GM12878 (cell line): ENCODE data around the gene MMAA. TPM values are rescaled to one million over a fixed set of nuclear protein-coding genes. Genes with fewer than 3 reads are reported as not detected.
A peak's percentile ranks its signal among the peaks of the same experiment; 100 is the strongest.

ENCODE experiments used
- ATAC-seq: fragments of 200-7000 bp; cut with Tn5 transposase; 3 replicates; pipeline ENCODE4 v1.9.1; 2020; ENCODE audit warnings: mild to moderate bottlenecking, moderate library complexity
- BruUV-seq: library from RNA; stranded (reverse); fragments of 400-500 nt; replicated peaks from 2 replicates; lab custom pipeline; 2021; lab: Mats Ljungman, UMichigan
- CTCF ChIA-PET: fragments of 300-600 bp; sonication (Branson Sonifier 250); formaldehyde crosslinking; extraction: SDS; loops from one replicate; lab custom pipeline; 2021; ENCODE audit warnings: inconsistent platforms; lab: Yijun Ruan, JAX
- POLR2A ChIA-PET: fragments of 350-600 bp; formaldehyde crosslinking; extraction: SDS; loops from one replicate; lab custom pipeline; 2021; ENCODE audit warnings: inconsistent platforms; lab: Charles Lee
- RAD21 ChIA-PET: fragments of 300-600 bp; sonication (Branson Sonifier 250); formaldehyde crosslinking; loops from one replicate; lab custom pipeline; 2023; ENCODE audit warnings: antibody characterized with exemption; ENCODE audit not compliant: unreplicated experiment; lab: Charles Lee
- SMC1A ChIA-PET: fragments of 300-600 bp; sonication (Branson Sonifier 250); formaldehyde crosslinking; loops from one replicate; lab custom pipeline; 2023; ENCODE audit not compliant: unreplicated experiment, uncharacterized antibody; lab: Charles Lee
- DNase-seq: peaks from one replicate; pipeline ENCODE4 v3.0.0-alpha.2; 2011; ENCODE audit warnings: low read depth, low spot score
- FAIRE-seq: peaks from 3 replicates; lab custom pipeline; 2011; peaks lifted over from hg19 to GRCh38; lab: Jason Lieb, UNC
- H2AFZ ChIP-seq: 2 replicates; pipeline ENCODE4 v1.6.0; 2011; ENCODE audit warnings: low read depth, low read length, control low read depth; ENCODE audit not compliant: control insufficient read depth
- H3K27ac ChIP-seq: 2 replicates; pipeline ENCODE4 v1.5.1; 2011; ENCODE audit warnings: control low read depth; ENCODE audit not compliant: control insufficient read depth, insufficient read depth
- H3K27me3 ChIP-seq, 2 experiments: replicated peaks in 1 of 2; 2 replicates each; pipeline versions ENCODE4 v1.6.0 to v1.6.1; 2011; ENCODE audit warnings: low read length in 1 of 2; ENCODE audit not compliant: control insufficient read depth in 2 of 2, insufficient read depth in 2 of 2
- H3K36me3 ChIP-seq, 2 experiments: 2 replicates each; pipeline ENCODE4 v1.5.1; 2011; ENCODE audit warnings: low read length in 1 of 2; ENCODE audit not compliant: control insufficient read depth in 2 of 2, insufficient read depth in 2 of 2
- H3K4me1 ChIP-seq: 2 replicates; pipeline ENCODE4 v1.6.1; 2011; ENCODE audit warnings: mild to moderate bottlenecking, low read length, moderate library complexity, mixed read lengths; ENCODE audit not compliant: control insufficient read depth, insufficient read depth
- H3K4me2 ChIP-seq: 2 replicates; pipeline ENCODE4 v1.6.0; 2011; ENCODE audit warnings: control low read depth; ENCODE audit not compliant: control insufficient read depth, insufficient read depth
- H3K4me3 ChIP-seq: fragments of 200-600 bp; sonication (generic); 2 replicates; pipeline ENCODE4 v1.5.1; 2016
- H3K79me2 ChIP-seq: 2 replicates; pipeline ENCODE4 v1.6.0; 2011; ENCODE audit warnings: low read length; ENCODE audit not compliant: control insufficient read depth, insufficient read depth
- H3K9ac ChIP-seq: 2 replicates; pipeline ENCODE4 v1.8.0; 2011; ENCODE audit warnings: low read length, control low read depth, mixed read lengths; ENCODE audit not compliant: control insufficient read depth, insufficient read depth
- H3K9me3 ChIP-seq: replicated peaks from 3 replicates; pipeline ENCODE4 v1.5.1; 2011; ENCODE audit warnings: mild to moderate bottlenecking, low read length; ENCODE audit not compliant: control insufficient read depth, insufficient read depth
- H4K20me1 ChIP-seq: 2 replicates; pipeline ENCODE4 v1.6.0; 2011; ENCODE audit not compliant: control insufficient read depth, insufficient read depth
- SREBF1 ChIP-seq: IDR thresholded peaks from 2 replicates; pipeline ENCODE4 v1.6.1; 2012; ENCODE audit warnings: mild to moderate bottlenecking, low read length
- USF1 ChIP-seq: IDR thresholded peaks from 2 replicates; pipeline ENCODE4 v1.6.1; 2011; ENCODE audit warnings: borderline replicate concordance, low read depth, mild to moderate bottlenecking, moderate library complexity, mixed read lengths, low read length; ENCODE audit not compliant: insufficient read depth; ENCODE audit errors: extremely low read length
- WGBS: methylation state at CpG from one replicate; pipeline ENCODE4 v1.1.6; 2016; ENCODE audit warnings: low lambda C conversion rate; ENCODE audit not compliant: insufficient replicate concordance, insufficient coverage; ENCODE audit errors: missing lambda C conversion rate; 5-methylcytosine and 5-hydroxymethylcytosine counted together
- in situ Hi-C: fragments of 300-500 bp; cut with MboI; formaldehyde crosslinking; loops from 9 replicates; pipeline ENCODE4 v1.14.3; 2018; ENCODE audit warnings: mixed read lengths
- intact Hi-C: fragments of 100-400 bp; cut with micrococcal nuclease; formaldehyde crosslinking; loops from one replicate; pipeline ENCODE4 v1.14.2; 2022; ENCODE audit not compliant: unreplicated experiment
- polyA plus RNA-seq, 11 experiments: library from polyadenylated mRNA; depleted of rRNA in 4 of 11; unstranded in 6 of 11; stranded (reverse) in 5 of 11; fragments of >200 nt; fragmentation: Nextera tagmentation in 4 of 11; fragmentation: Illumina TruSeq in 1 of 11; extraction: Ambion mirVana in 4 of 11; extraction: Trizol in 1 of 11; gene quantifications; 1 replicate in 1 of 11; 2 replicates in 10 of 11; pipeline versions ENCODE4 v1.2.1 to v1.2.3, GENCODE V29; 2011 to 2016; ENCODE audit warnings: inconsistent platforms in 2 of 11, missing spikeins in 2 of 11, low read depth in 1 of 11
- total RNA-seq, 4 experiments: library from RNA; depleted of rRNA in 3 of 4; stranded (reverse); fragments of >200 nt in 3 of 4; fragmentation: Illumina TruSeq in 1 of 4; extraction: Trizol in 1 of 4; gene quantifications; 2 replicates each; pipeline versions ENCODE4 v1.2.1 to v1.2.3, GENCODE V29; 2013 to 2021

The MMAA gene
- total and polyA plus RNA-seq, 10 of the 15 experiments (the other 5 are each of a cell fraction or from before 2014, with no cell fraction given) = 4.5 to 22.6 (median 11.8) TPM

DNA sequence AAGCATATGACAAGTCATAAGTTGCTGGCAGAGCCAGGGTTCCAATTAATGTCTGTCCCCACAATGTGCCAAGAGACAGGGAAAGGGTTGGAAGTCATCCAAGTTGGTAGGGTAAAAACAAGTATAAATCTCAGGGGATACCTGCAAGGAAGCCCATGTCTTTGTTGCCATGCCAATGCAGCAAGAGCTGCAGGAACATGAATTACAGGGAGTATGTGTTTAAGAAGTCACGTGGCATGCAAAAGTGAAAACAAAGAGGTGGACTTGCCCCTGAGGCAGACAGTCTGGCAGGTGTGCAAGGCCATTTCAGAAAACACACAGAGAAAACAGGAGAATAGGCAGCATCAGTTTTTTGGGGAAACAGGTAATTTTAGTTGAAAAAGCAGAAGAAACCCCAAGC lies 90.2 kb downstream of the MMAA start:
- Histone ChIP-seq H2AFZ (peak overlapping the region; percentile 17; the same call in 1 of the 2 replicates), H3K27me3 (no peaks in the 10 kb centered on the region; a peak in 2 of 4 replicates), H3K9me3 (no peaks in the 10 kb centered on the region; the same call in 2 of the 3 replicates), H3K4me2 (no peak overlapping the region), H3K4me1 (no peaks in the 10 kb centered on the region), H3K36me3 (no peaks in the 10 kb centered on the region), H4K20me1 (no peaks in the 10 kb centered on the region), H3K79me2 (no peaks in the 10 kb centered on the region), H3K4me3 (no peak overlapping the region), H3K27ac (no peak overlapping the region), H3K9ac (no peak overlapping the region)
- no peak for FAIRE-seq
- ChIA-PET POLR2A (no interaction called here), SMC1A (interaction anchor here (1.5 kb wide), 1 partner anchor 19 kb away, joined by 3 read pairs; no protein-coding TSS in a partner anchor), RAD21 (interaction anchor here (1.5 kb wide), 1 partner anchor 11 kb away, joined by 3 read pairs; no protein-coding TSS in a partner anchor), CTCF (no interaction called here)
- DNase-seq = no peak
- no TSS peak for BruUV-seq
- WGBS = 91% methylated on average over 1 of the region's 1 CpG
- peak; percentile 14 for TF ChIP-seq USF1
- no peak for TF ChIP-seq SREBF1
- no peak for ATAC-seq
- in situ Hi-C loops (no loop called here), intact Hi-C loops (no loop called here)

Other genes with a start within 250 kb of the MMAA start
- 12.4 and 19.9 TPM in 2 replicates for gene SMAD1, start 137.5 kb upstream of the MMAA start, total RNA-seq (2014; rRNA removed)
- 14.5 and 16.5 TPM in 2 replicates for gene SMAD1, start 137.5 kb upstream of the MMAA start, total RNA-seq (2014; rRNA removed; fragmentation: Illumina TruSeq; extraction: Trizol)
- 13.5 and 13.8 TPM in 2 replicates for gene SMAD1, start 137.5 kb upstream of the MMAA start, total RNA-seq (2021)
- gene SMAD1, start 137.5 kb upstream of the MMAA start, polyA plus RNA-seq (2011; rRNA removed) = 0.23 and 0.29 TPM in 2 replicates
- 17.5 and 20.5 TPM in 2 replicates for gene SMAD1, start 137.5 kb upstream of the MMAA start, polyA plus RNA-seq (2014; fragmentation: Illumina TruSeq; extraction: Trizol)
- gene SMAD1, start 137.5 kb upstream of the MMAA start, polyA plus RNA-seq (2014; fragmentation: Nextera tagmentation; extraction: Ambion mirVana) = 10 to 100 TPM in 1 of 2 experiments, 1 to 10 TPM in 1; 7.8 to 11.6 TPM
- 10.6 and 13.4 TPM in 2 replicates for gene SMAD1, start 137.5 kb upstream of the MMAA start, polyA plus RNA-seq (2014; rRNA removed)
- gene SMAD1, start 137.5 kb upstream of the MMAA start, polyA plus RNA-seq (2016; fragmentation: Nextera tagmentation; extraction: Ambion mirVana) = 10 to 100 TPM; 16.1 to 17.0 TPM
- not detected in 2 replicates for gene C4orf51, start 60.8 kb downstream of the MMAA start, total RNA-seq (2014; rRNA removed)
- gene C4orf51, start 60.8 kb downstream of the MMAA start, total RNA-seq (2014; rRNA removed; fragmentation: Illumina TruSeq; extraction: Trizol) = not detected in 2 replicates
- not detected in 2 replicates for gene C4orf51, start 60.8 kb downstream of the MMAA start, total RNA-seq (2021)
- gene C4orf51, start 60.8 kb downstream of the MMAA start, polyA plus RNA-seq (2011; rRNA removed) = not detected in 2 replicates
- gene C4orf51, start 60.8 kb downstream of the MMAA start, polyA plus RNA-seq (2014; fragmentation: Illumina TruSeq; extraction: Trizol) = not detected in 2 replicates
- gene C4orf51, start 60.8 kb downstream of the MMAA start, polyA plus RNA-seq (2014; fragmentation: Nextera tagmentation; extraction: Ambion mirVana) = not detected
- gene C4orf51, start 60.8 kb downstream of the MMAA start, polyA plus RNA-seq (2014; rRNA removed) = not detected in 2 replicates
- gene C4orf51, start 60.8 kb downstream of the MMAA start, polyA plus RNA-seq (2016; fragmentation: Nextera tagmentation; extraction: Ambion mirVana) = not detected